ENCODE measurements around the gene ARPC5L. TPM values are rescaled to one million over a fixed set of nuclear protein-coding genes. Genes with fewer than 3 reads are reported as not detected.

ARPC5L gene
- total RNA-seq, 4 donors from 2014 or later: 19.8 to 29.6 (median 20.4) TPM

GRCh38 chr9:124814164-124814535 lies 47.8 kb upstream of the ARPC5L start:
- no peak for TF ChIP-seq CTCF (IDR thresholded peaks at IDR 0.05)
- TF ChIP-seq POLR2A (IDR thresholded peaks at IDR 0.05): no peak
- 75 to 90% methylated on average over 5 of the region's 5 CpGs for WGBS, 2 donors
- intact Hi-C loops (cut with DNase I): no loop called here

GRCh38 chr9:124815601-124816000 lies 46.3 kb upstream of the ARPC5L start:
- no peaks in the 10 kb centered on the region for H3K27me3 ChIP-seq
- H3K27ac ChIP-seq: no peak overlapping the region
- H3K36me3 ChIP-seq: peaks cover under 1% of the 10 kb centered on the region in 2 donors
- intact Hi-C loops (cut with DNase I): no loop called here
- TF ChIP-seq POLR2A (IDR thresholded peaks at IDR 0.05): no peak
- whole genome bisulfite sequencing, 2 donors: 91 to 92% methylated on average over 5 of the region's 5 CpGs
- H3K4me1 ChIP-seq: peaks cover 0 to 20% of the 10 kb centered on the region in 2 donors
- H3K9me3 ChIP-seq: no peaks in the 10 kb centered on the region
- no peak for DNase-seq
- no peak overlapping the region for H3K4me3 ChIP-seq (replicated peaks in 1 of 3)

More at GRCh38 chr9:124814164-124814535, 47.8 kb upstream of the ARPC5L start:
- peaks cover 10% of the 10 kb centered on the region in 2 donors for H3K36me3 ChIP-seq
- no peak overlapping the region for H3K4me3 ChIP-seq (replicated peaks in 1 of 3)
- no peaks in the 10 kb centered on the region for H3K9me3 ChIP-seq
- DNase-seq: no peak
- peaks cover 0 to 20% of the 10 kb centered on the region in 2 donors for H3K4me1 ChIP-seq
- H3K27me3 ChIP-seq: no peaks in the 10 kb centered on the region
- no peak overlapping the region for H3K27ac ChIP-seq

- Histone ChIP-seq H3K27me3 (no peaks in the 10 kb centered on the region), H3K9me3 (no peaks in the 10 kb centered on the region), H3K4me1 (peaks cover 0 to 7% of the 10 kb centered on the region in 2 donors), H3K27ac (no peak overlapping the region), H3K36me3 (no peaks in the 10 kb centered on the region), H3K4me3 (replicated peaks in 1 of 3) (no peak overlapping the region)
- WGBS, 2 donors: 56 to 61% methylated on average over 15 of the region's 18 CpGs
- peak; percentile 39 to 60 for DNase-seq
- intact Hi-C loops (cut with DNase I): no loop called here
- TF ChIP-seq CTCF (IDR thresholded peaks at IDR 0.05): peak in 1 of 6 experiments; percentile 8
- TF ChIP-seq POLR2A (IDR thresholded peaks at IDR 0.05): no peak
These were observed 43.3 kb upstream of the ARPC5L start for GRCh38 chr9:124818431-124819281.

GRCh38 chr9:124820698-124821623 lies 41.0 kb upstream of the ARPC5L start:
- Histone ChIP-seq H3K4me1 (peaks cover 0 to 7% of the 10 kb centered on the region in 2 donors), H3K27me3 (no peaks in the 10 kb centered on the region), H3K36me3 (no peaks in the 10 kb centered on the region), H3K4me3 (replicated peaks in 1 of 3) (no peak overlapping the region), H3K9me3 (no peaks in the 10 kb centered on the region), H3K27ac (no peak overlapping the region)
- no peak for TF ChIP-seq CTCF (IDR thresholded peaks at IDR 0.05)
- no peak for TF ChIP-seq POLR2A (IDR thresholded peaks at IDR 0.05)
- 91% methylated on average over 12 of the region's 12 CpGs for WGBS, 2 donors
- intact Hi-C loops (cut with DNase I): no loop called here
- no peak for DNase-seq

GRCh38 chr9:124828489-124829333 lies 33.2 kb upstream of the ARPC5L start:
- no peak for DNase-seq
- Histone ChIP-seq H3K27ac (no peak overlapping the region), H3K36me3 (no peaks in the 10 kb centered on the region), H3K4me3 (replicated peaks in 1 of 3) (no peak overlapping the region), H3K9me3 (no peaks in the 10 kb centered on the region), H3K4me1 (peaks cover 0 to 18% of the 10 kb centered on the region in 2 donors), H3K27me3 (no peaks in the 10 kb centered on the region)
- intact Hi-C loops (cut with DNase I): no loop called here
- WGBS, 2 donors: 52 to 60% methylated on average over 2 of the region's 2 CpGs
- TF ChIP-seq CTCF (IDR thresholded peaks at IDR 0.05): no peak
- no peak for TF ChIP-seq POLR2A (IDR thresholded peaks at IDR 0.05)

All from thyroid gland (tissue), 4 donors.